AG04450 (cell line): ENCODE measurements around the gene TMC7. TPM values are rescaled to one million over a fixed set of nuclear protein-coding genes. Genes with fewer than 3 reads are reported as not detected.

ENCODE experiments used
- CTCF ChIA-PET: fragments of 300-600, 350-600 bp; formaldehyde crosslinking; extraction: SDS; loops from one replicate; lab custom pipeline; 2022; ENCODE audit warnings: antibody characterized with exemption, inconsistent platforms; lab: Charles Lee
- POLR2A ChIA-PET: fragments of 350-600 bp; formaldehyde crosslinking; extraction: SDS; loops from one replicate; lab custom pipeline; 2021; ENCODE audit warnings: antibody characterized with exemption, inconsistent platforms; lab: Yijun Ruan, JAX
- DNase-seq: peaks from one replicate; pipeline ENCODE4 v3.0.0-alpha.2; 2011; ENCODE audit warnings: low read depth, low spot score
- H3K27ac ChIP-seq: one replicate; pipeline ENCODE4 v1.5.1; 2012; ENCODE audit warnings: low read depth, low read length, control low read depth
- H3K27me3 ChIP-seq: one replicate; pipeline ENCODE4 v1.6.0; 2012; ENCODE audit warnings: low read length; ENCODE audit not compliant: control insufficient read depth, insufficient read depth
- H3K4me3 ChIP-seq: 2 replicates; pipeline ENCODE4 v1.5.1; 2011; ENCODE audit warnings: mild to moderate bottlenecking, low read depth, low read length, control low read depth
- H3K9me3 ChIP-seq: 2 replicates; pipeline ENCODE4 v1.5.1; 2012; ENCODE audit warnings: low read length; ENCODE audit not compliant: control insufficient read depth, insufficient read depth
- CTCF ChIP-seq: IDR thresholded peaks from 2 replicates; pipeline ENCODE4 v1.5.1; 2011; ENCODE audit warnings: low read depth, low read length, control low read depth, inconsistent platforms
- polyA plus RNA-seq: library from polyadenylated mRNA; depleted of rRNA; stranded (reverse); fragments of >200 nt; gene quantifications from 2 replicates; pipeline ENCODE4 v1.2.3, GENCODE V29; 2011

The TMC7 gene
- polyA plus RNA-seq, 1 experiment: 0.37 TPM

- ChIA-PET POLR2A (interaction anchor here (1.4 kb wide), 1 partner anchor 305 kb away, joined by 3 read pairs; the partner anchor contains the start of gene ARL6IP1), CTCF (interaction anchor here (1.0 to 3.1 kb wide), 3 partner anchors 20 to 386 kb away, joined by 3 to 17 read pairs (median 6); no protein-coding TSS in a partner anchor)
- TF ChIP-seq CTCF: no peak
- no peak overlapping the region for H3K4me3 ChIP-seq
- no peaks in the 10 kb centered on the region for H3K27me3 ChIP-seq
- no peak overlapping the region for H3K27ac ChIP-seq
- no peaks in the 10 kb centered on the region for H3K9me3 ChIP-seq
- no peak for DNase-seq
Observed at GRCh38 chr16:19105891-19106624, 122.3 kb downstream of the TMC7 start.

- TF ChIP-seq CTCF: no peak
- H3K4me3 ChIP-seq: no peak overlapping the region
- no peaks in the 10 kb centered on the region for H3K27me3 ChIP-seq
- CTCF ChIA-PET: interaction anchor here (3.1 kb wide), 1 partner anchor 20 kb away, joined by 17 read pairs; no protein-coding TSS in a partner anchor
- no peak for DNase-seq
- POLR2A ChIA-PET: interaction anchor here (1.4 kb wide), 1 partner anchor 306 kb away, joined by 3 read pairs; the partner anchor contains the start of gene ARL6IP1
- H3K27ac ChIP-seq: no peak overlapping the region
- H3K9me3 ChIP-seq: no peaks in the 10 kb centered on the region
Observed at GRCh38 chr16:19106625-19107020, 122.9 kb downstream of the TMC7 start.

GRCh38 chr16:19108409-19109287 lies 124.9 kb downstream of the TMC7 start:
- Histone ChIP-seq H3K4me3 (no peak overlapping the region), H3K27ac (no peak overlapping the region), H3K9me3 (no peaks in the 10 kb centered on the region), H3K27me3 (no peaks in the 10 kb centered on the region)
- DNase-seq: no peak
- POLR2A ChIA-PET: no interaction called here
- TF ChIP-seq CTCF: no peak
- CTCF ChIA-PET: interaction anchor here (1.1 kb wide), 1 partner anchor 799 kb away, joined by 3 read pairs; no protein-coding TSS in a partner anchor

- no peak for TF ChIP-seq CTCF
- no peak for DNase-seq
- no peaks in the 10 kb centered on the region for H3K9me3 ChIP-seq
- H3K27me3 ChIP-seq: no peaks in the 10 kb centered on the region
- ChIA-PET POLR2A (no interaction called here), CTCF (no interaction called here)
- no peak overlapping the region for H3K4me3 ChIP-seq
- H3K27ac ChIP-seq: no peak overlapping the region
Observed at GRCh38 chr16:19109288-19109664, 125.5 kb downstream of the TMC7 start.
